T-helper 1 cell treated with Interleukin-12 subunit alpha and Interleukin-12 subunit beta and Interleukin-4 antibody, amounts not matched to agents 30 μg/mL and 1 μg/mL, for 36 hours (primary cell): Measurements from ENCODE around the gene KREMEN1.

Experiments used
- H3K27ac Mint-ChIP-seq: one replicate; pipeline ENCODE4 v1.8.0; 2021; ENCODE audit warnings: mild to moderate bottlenecking, mixed read lengths
- H3K27me3 Mint-ChIP-seq: one replicate; pipeline ENCODE4 v1.8.0; 2021; ENCODE audit warnings: low read depth, mixed read lengths
- H3K36me3 Mint-ChIP-seq: one replicate; pipeline ENCODE4 v1.8.0; 2021; ENCODE audit warnings: low read depth, mixed read lengths
- H3K4me1 Mint-ChIP-seq: one replicate; pipeline ENCODE4 v1.8.0; 2021; ENCODE audit warnings: low read depth, mixed read lengths
- H3K4me3 Mint-ChIP-seq: one replicate; pipeline ENCODE4 v1.8.0; 2021; ENCODE audit warnings: mild to moderate bottlenecking, moderate library complexity, mixed read lengths
- H3K9me3 Mint-ChIP-seq: one replicate; pipeline ENCODE4 v1.8.0; 2021; ENCODE audit warnings: mixed read lengths

The KREMEN1 gene

GRCh38 chr22:29166180-29166579, 93.3 kb downstream of the KREMEN1 start:
- Mint-ChIP-seq H3K36me3 (no peaks in the 10 kb centered on the region), H3K27ac (peak overlapping the region; percentile 12), H3K9me3 (no peaks in the 10 kb centered on the region), H3K27me3 (peaks cover 53% of the 10 kb centered on the region), H3K4me1 (peaks cover 17% of the 10 kb centered on the region), H3K4me3 (no peak overlapping the region)

GRCh38 chr22:29167032-29167911, 94.4 kb downstream of the KREMEN1 start:
- Mint-ChIP-seq H3K4me3 (peak overlapping the region; percentile 42), H3K4me1 (peaks cover 17% of the 10 kb centered on the region), H3K9me3 (no peaks in the 10 kb centered on the region), H3K27me3 (peaks cover 43% of the 10 kb centered on the region), H3K36me3 (no peaks in the 10 kb centered on the region), H3K27ac (peak overlapping the region; percentile 75)

- peaks cover 2% of the 10 kb centered on the region for H3K36me3 Mint-ChIP-seq
- H3K4me1 Mint-ChIP-seq = peaks cover 11% of the 10 kb centered on the region
- peaks cover 20% of the 10 kb centered on the region for H3K9me3 Mint-ChIP-seq
- H3K27me3 Mint-ChIP-seq = peaks cover 42% of the 10 kb centered on the region
- H3K27ac Mint-ChIP-seq = no peak overlapping the region
- no peak overlapping the region for H3K4me3 Mint-ChIP-seq
Observed at GRCh38 chr22:29171721-29172120, 98.9 kb downstream of the KREMEN1 start.

- H3K27me3 Mint-ChIP-seq = peaks cover 39% of the 10 kb centered on the region
- H3K27ac Mint-ChIP-seq = no peak overlapping the region
- H3K4me1 Mint-ChIP-seq = peaks cover 6% of the 10 kb centered on the region
- no peak overlapping the region for H3K4me3 Mint-ChIP-seq
- peaks cover 2% of the 10 kb centered on the region for H3K36me3 Mint-ChIP-seq
- peaks cover 20% of the 10 kb centered on the region for H3K9me3 Mint-ChIP-seq
Observed at GRCh38 chr22:29172216-29172615, 99.4 kb downstream of the KREMEN1 start.

GRCh38 chr22:29175312-29175835, 102.5 kb downstream of the KREMEN1 start:
- peaks cover 20% of the 10 kb centered on the region for H3K9me3 Mint-ChIP-seq
- no peaks in the 10 kb centered on the region for H3K4me1 Mint-ChIP-seq
- peaks cover 2% of the 10 kb centered on the region for H3K36me3 Mint-ChIP-seq
- H3K27me3 Mint-ChIP-seq = peaks cover 28% of the 10 kb centered on the region
- no peak overlapping the region for H3K4me3 Mint-ChIP-seq
- no peak overlapping the region for H3K27ac Mint-ChIP-seq

- H3K4me3 Mint-ChIP-seq = no peak overlapping the region
- H3K4me1 Mint-ChIP-seq = no peaks in the 10 kb centered on the region
- no peak overlapping the region for H3K27ac Mint-ChIP-seq
- H3K36me3 Mint-ChIP-seq = no peaks in the 10 kb centered on the region
- H3K9me3 Mint-ChIP-seq = no peaks in the 10 kb centered on the region
- peaks cover 17% of the 10 kb centered on the region for H3K27me3 Mint-ChIP-seq
Observed at GRCh38 chr22:29183971-29184848, 111.4 kb downstream of the KREMEN1 start.

- no peaks in the 10 kb centered on the region for H3K4me1 Mint-ChIP-seq
- no peak overlapping the region for H3K4me3 Mint-ChIP-seq
- H3K27me3 Mint-ChIP-seq = peaks cover 15% of the 10 kb centered on the region
- no peaks in the 10 kb centered on the region for H3K9me3 Mint-ChIP-seq
- no peaks in the 10 kb centered on the region for H3K36me3 Mint-ChIP-seq
- no peak overlapping the region for H3K27ac Mint-ChIP-seq
Observed at GRCh38 chr22:29184849-29185490, 112.1 kb downstream of the KREMEN1 start.

GRCh38 chr22:29186302-29186701, 113.5 kb downstream of the KREMEN1 start:
- H3K27ac Mint-ChIP-seq = no peak overlapping the region
- H3K36me3 Mint-ChIP-seq = no peaks in the 10 kb centered on the region
- H3K9me3 Mint-ChIP-seq = no peaks in the 10 kb centered on the region
- no peaks in the 10 kb centered on the region for H3K4me1 Mint-ChIP-seq
- peaks cover 8% of the 10 kb centered on the region for H3K27me3 Mint-ChIP-seq
- no peak overlapping the region for H3K4me3 Mint-ChIP-seq

- Mint-ChIP-seq H3K4me3 (no peak overlapping the region), H3K9me3 (no peaks in the 10 kb centered on the region), H3K4me1 (no peaks in the 10 kb centered on the region), H3K27ac (no peak overlapping the region), H3K27me3 (peaks cover 8% of the 10 kb centered on the region), H3K36me3 (no peaks in the 10 kb centered on the region)
Observed at GRCh38 chr22:29187831-29188230, 115.0 kb downstream of the KREMEN1 start.

GRCh38 chr22:29190051-29190450, 117.2 kb downstream of the KREMEN1 start:
- Mint-ChIP-seq H3K9me3 (peaks cover 2% of the 10 kb centered on the region), H3K36me3 (no peaks in the 10 kb centered on the region), H3K27ac (no peak overlapping the region), H3K4me1 (no peaks in the 10 kb centered on the region), H3K27me3 (peaks cover 8% of the 10 kb centered on the region), H3K4me3 (no peak overlapping the region)

GRCh38 chr22:29190918-29191317, 118.1 kb downstream of the KREMEN1 start:
- peaks cover 8% of the 10 kb centered on the region for H3K27me3 Mint-ChIP-seq
- H3K27ac Mint-ChIP-seq = no peak overlapping the region
- H3K4me1 Mint-ChIP-seq = no peaks in the 10 kb centered on the region
- no peaks in the 10 kb centered on the region for H3K36me3 Mint-ChIP-seq
- peaks cover 3% of the 10 kb centered on the region for H3K9me3 Mint-ChIP-seq
- H3K4me3 Mint-ChIP-seq = no peak overlapping the region

- Mint-ChIP-seq H3K9me3 (peaks cover 3% of the 10 kb centered on the region), H3K27me3 (peaks cover 19% of the 10 kb centered on the region), H3K36me3 (no peaks in the 10 kb centered on the region), H3K27ac (no peak overlapping the region), H3K4me1 (no peaks in the 10 kb centered on the region), H3K4me3 (no peak overlapping the region)
Observed at GRCh38 chr22:29193021-29193420, 120.2 kb downstream of the KREMEN1 start.

- Mint-ChIP-seq H3K9me3 (peaks cover 3% of the 10 kb centered on the region), H3K4me3 (no peak overlapping the region), H3K27me3 (peaks cover 18% of the 10 kb centered on the region), H3K27ac (no peak overlapping the region), H3K36me3 (no peaks in the 10 kb centered on the region), H3K4me1 (no peaks in the 10 kb centered on the region)
Observed at GRCh38 chr22:29194184-29194583, 121.3 kb downstream of the KREMEN1 start.
